ENCODE measurements around the gene SULT1E1. TPM values are rescaled to one million over a fixed set of nuclear protein-coding genes. Genes with fewer than 3 reads are reported as not detected.

The SULT1E1 gene
- total RNA-seq, 4 donors from 2014 or later: not detected

DNA sequence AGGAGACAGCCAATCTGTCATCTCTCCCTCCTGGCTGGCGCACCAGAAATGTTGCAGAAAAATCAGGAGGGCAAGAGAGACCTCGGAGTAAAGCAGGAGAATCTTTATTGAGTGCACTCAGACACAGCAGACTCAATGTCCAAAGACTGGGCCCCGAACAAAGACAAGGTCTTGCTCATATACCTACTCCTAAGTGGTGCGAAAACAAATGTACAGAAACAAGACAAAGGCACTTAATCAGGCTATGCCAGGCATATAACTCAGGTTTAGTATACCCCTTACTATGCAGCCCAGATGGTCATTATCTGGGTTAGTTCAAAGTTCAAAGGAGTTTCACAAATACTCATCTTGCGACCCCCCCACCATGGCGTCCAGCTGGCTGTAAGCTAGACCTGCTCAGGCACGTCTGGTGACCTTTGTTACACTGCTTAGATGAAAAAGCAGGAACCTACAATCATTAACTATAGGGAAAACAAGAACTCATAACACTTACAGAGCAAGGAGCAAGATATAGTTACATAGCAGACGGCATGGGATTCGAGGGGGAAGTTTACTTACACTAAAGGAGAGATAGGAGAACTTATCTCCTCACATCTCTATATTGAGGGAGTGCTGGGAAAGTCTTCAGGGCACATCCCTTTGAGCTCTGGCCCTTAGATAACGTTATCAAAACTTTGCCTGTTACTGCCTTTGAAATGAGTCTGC, 27.5 kb downstream of the SULT1E1 start:
- ATAC-seq: no peak

GRCh38 chr4:69831646-69832325, 28.2 kb downstream of the SULT1E1 start:
- H3K4me1 ChIP-seq: no peaks in the 10 kb centered on the region
- H3K4me3 ChIP-seq: no peak overlapping the region
- TF ChIP-seq POLR2A (IDR thresholded peaks at IDR 0.05): no peak
- no peak for TF ChIP-seq CTCF (IDR thresholded peaks at IDR 0.05 in 4 of 5, conservative IDR thresholded peaks at IDR 0.05 in 1 of 5)

More for the DNA sequence above, 27.5 kb downstream of the SULT1E1 start:
- H3K4me1 ChIP-seq: no peaks in the 10 kb centered on the region
- no peak for TF ChIP-seq POLR2A (IDR thresholded peaks at IDR 0.05)
- TF ChIP-seq CTCF (IDR thresholded peaks at IDR 0.05 in 4 of 5, conservative IDR thresholded peaks at IDR 0.05 in 1 of 5): no peak
- no peaks in the 10 kb centered on the region for H3K9me3 ChIP-seq
- H3K36me3 ChIP-seq: no peaks in the 10 kb centered on the region
- in situ Hi-C loops (cut with MboI; ENCODE audit: low sequenced_read_pairs in 4 of 4): no loop called here
- H3K27me3 ChIP-seq: no peaks in the 10 kb centered on the region
- H3K27ac ChIP-seq: no peak overlapping the region
- no peak overlapping the region for H3K4me3 ChIP-seq
- DNase-seq: no peak
- intact Hi-C loops (cut with DNase I; ENCODE audit: low total_unique reads): no loop called here

GRCh38 chr4:69831270-69831627, 28.7 kb downstream of the SULT1E1 start:
- in situ Hi-C loops (cut with MboI; ENCODE audit: low sequenced_read_pairs in 4 of 4): no loop called here
- no peaks in the 10 kb centered on the region for H3K4me1 ChIP-seq

More at GRCh38 chr4:69831646-69832325, 28.2 kb downstream of the SULT1E1 start:
- Histone ChIP-seq H3K9me3 (no peaks in the 10 kb centered on the region), H3K27me3 (no peaks in the 10 kb centered on the region), H3K27ac (no peak overlapping the region), H3K36me3 (no peaks in the 10 kb centered on the region)
- intact Hi-C loops (cut with DNase I; ENCODE audit: low total_unique reads) (no loop called here), in situ Hi-C loops (cut with MboI; ENCODE audit: low sequenced_read_pairs in 4 of 4) (no loop called here)
- ATAC-seq: peak in 1 of 2 donors; percentile 30
- peak in 1 of 2 donors; percentile 15 for DNase-seq

GRCh38 chr4:69830560-69831269, 29.2 kb downstream of the SULT1E1 start:
- intact Hi-C loops (cut with DNase I; ENCODE audit: low total_unique reads) (no loop called here), in situ Hi-C loops (cut with MboI; ENCODE audit: low sequenced_read_pairs in 4 of 4) (no loop called here)
- no peaks in the 10 kb centered on the region for H3K4me1 ChIP-seq
- TF ChIP-seq CTCF (IDR thresholded peaks at IDR 0.05 in 4 of 5, conservative IDR thresholded peaks at IDR 0.05 in 1 of 5) (no peak), POLR2A (IDR thresholded peaks at IDR 0.05) (no peak)
- no peak for DNase-seq
- H3K27me3 ChIP-seq: no peaks in the 10 kb centered on the region
- H3K27ac ChIP-seq: no peak overlapping the region
- no peak for ATAC-seq
- no peak overlapping the region for H3K4me3 ChIP-seq
- no peaks in the 10 kb centered on the region for H3K9me3 ChIP-seq
- no peaks in the 10 kb centered on the region for H3K36me3 ChIP-seq

More at GRCh38 chr4:69831270-69831627, 28.7 kb downstream of the SULT1E1 start:
- Histone ChIP-seq H3K4me3 (no peak overlapping the region), H3K27ac (no peak overlapping the region), H3K36me3 (no peaks in the 10 kb centered on the region), H3K9me3 (no peaks in the 10 kb centered on the region), H3K27me3 (no peaks in the 10 kb centered on the region)
- intact Hi-C loops (cut with DNase I; ENCODE audit: low total_unique reads): no loop called here
- no peak for DNase-seq
- no peak for ATAC-seq
- no peak for TF ChIP-seq POLR2A (IDR thresholded peaks at IDR 0.05)
- TF ChIP-seq CTCF (IDR thresholded peaks at IDR 0.05 in 4 of 5, conservative IDR thresholded peaks at IDR 0.05 in 1 of 5): no peak
